IMR-90 (cell line): Measurements from ENCODE around the gene CHCHD1.

Experiments
- CHD1 ChIP-seq: IDR thresholded peaks from 2 replicates; pipeline ENCODE4 v1.6.1; 2012; ENCODE audit warnings: low read depth, low read length, improper control_type of control experiment
- ELK1 ChIP-seq: fragments of 150-350 bp; IDR thresholded peaks from 2 replicates; pipeline ENCODE4 v1.6.1; 2016; ENCODE audit warnings: low read depth, mild to moderate bottlenecking, low read length, moderate library complexity, borderline replicate concordance
- MAFK ChIP-seq: IDR thresholded peaks from 2 replicates; pipeline ENCODE4 v1.6.1; 2012; ENCODE audit warnings: low read depth, low read length, improper control_type of control experiment
- NFE2L2 ChIP-seq: fragments of 150-350 bp; IDR thresholded peaks from 2 replicates; pipeline ENCODE4 v1.6.1; 2016; ENCODE audit warnings: low read depth, mild to moderate bottlenecking, low read length
- POLR2A ChIP-seq: IDR thresholded peaks from 2 replicates; pipeline ENCODE4 v1.6.1; 2012; ENCODE audit warnings: mild to moderate bottlenecking, low read depth, low read length
- RAD21 ChIP-seq: IDR thresholded peaks from 2 replicates; pipeline ENCODE4 v1.6.1; 2012; ENCODE audit warnings: low read length, improper control_type of control experiment
- RFX5 ChIP-seq: IDR thresholded peaks from 2 replicates; pipeline ENCODE4 v1.8.0; 2012; ENCODE audit warnings: low read depth, mild to moderate bottlenecking, low read length, moderate library complexity
- SMC3 ChIP-seq: fragments of 150-350 bp; IDR thresholded peaks from 2 replicates; pipeline ENCODE4 v1.6.1; 2016; ENCODE audit warnings: low read depth, mild to moderate bottlenecking, antibody characterized with exemption, low read length, moderate library complexity
- TF ChIP-seq, protein P1 (sequence below): conservative IDR thresholded peaks from 2 replicates; pipeline ENCODE4 v1.5.1; 2012; ENCODE audit warnings: mild to moderate bottlenecking, low read depth, low read length, improper control_type of control experiment

GRCh38 chr10:73781548-73781878, 335 bp upstream of the CHCHD1 start:
- TF ChIP-seq, protein P1, sequence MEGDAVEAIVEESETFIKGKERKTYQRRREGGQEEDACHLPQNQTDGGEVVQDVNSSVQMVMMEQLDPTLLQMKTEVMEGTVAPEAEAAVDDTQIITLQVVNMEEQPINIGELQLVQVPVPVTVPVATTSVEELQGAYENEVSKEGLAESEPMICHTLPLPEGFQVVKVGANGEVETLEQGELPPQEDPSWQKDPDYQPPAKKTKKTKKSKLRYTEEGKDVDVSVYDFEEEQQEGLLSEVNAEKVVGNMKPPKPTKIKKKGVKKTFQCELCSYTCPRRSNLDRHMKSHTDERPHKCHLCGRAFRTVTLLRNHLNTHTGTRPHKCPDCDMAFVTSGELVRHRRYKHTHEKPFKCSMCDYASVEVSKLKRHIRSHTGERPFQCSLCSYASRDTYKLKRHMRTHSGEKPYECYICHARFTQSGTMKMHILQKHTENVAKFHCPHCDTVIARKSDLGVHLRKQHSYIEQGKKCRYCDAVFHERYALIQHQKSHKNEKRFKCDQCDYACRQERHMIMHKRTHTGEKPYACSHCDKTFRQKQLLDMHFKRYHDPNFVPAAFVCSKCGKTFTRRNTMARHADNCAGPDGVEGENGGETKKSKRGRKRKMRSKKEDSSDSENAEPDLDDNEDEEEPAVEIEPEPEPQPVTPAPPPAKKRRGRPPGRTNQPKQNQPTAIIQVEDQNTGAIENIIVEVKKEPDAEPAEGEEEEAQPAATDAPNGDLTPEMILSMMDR: no peak
- TF ChIP-seq RFX5 (no peak), RAD21 (no peak), POLR2A (no peak), SMC3 (no peak), NFE2L2 (no peak), ELK1 (no peak), MAFK (no peak), CHD1 (no peak)
